ENCODE results near the gene TXNDC2. TPM values are rescaled to one million over a fixed set of nuclear protein-coding genes. Genes with fewer than 3 reads are reported as not detected.

TXNDC2 gene
- total and polyA plus RNA-seq, 10 of the 15 experiments (the other 5 are each of a cell fraction or from before 2014, with no cell fraction given): 0.04 to 0.07 (median 0.06) TPM; not detected in 7

DNA sequence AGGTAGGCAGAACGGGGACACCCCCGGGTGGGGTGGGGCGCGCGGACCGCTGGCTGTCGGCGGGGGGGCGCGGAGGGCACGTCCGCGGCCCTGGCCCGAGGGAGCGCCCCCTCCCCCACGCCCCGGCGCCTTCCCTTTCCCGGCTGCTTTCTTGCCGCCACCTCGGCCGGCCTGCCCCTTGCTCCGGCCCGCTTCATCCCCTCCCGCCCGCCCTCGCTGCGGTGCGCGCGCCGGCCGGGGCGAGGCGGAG is 28.5 kb downstream of the TXNDC2 start:
- peaks cover 53% of the 10 kb centered on the region for H3K79me2 ChIP-seq (ENCODE audit: control insufficient read depth, insufficient read depth, low read length)
- H3K9me3 ChIP-seq (replicated peaks; ENCODE audit: control insufficient read depth, insufficient read depth, low read length): no peaks in the 10 kb centered on the region; the same call in 2 of the 3 replicates
- in situ Hi-C loops (cut with MboI) (loop anchor here (25.0 kb wide), 2 partner anchors 302 to 1302 kb away; partner anchors contain the start of genes PPP4R1 and RAB12), intact Hi-C loops (cut with micrococcal nuclease; ENCODE audit: unreplicated experiment) (no loop called here)
- no peaks in the 10 kb centered on the region for H3K27me3 ChIP-seq (replicated peaks in 1 of 2; ENCODE audit: control insufficient read depth in 2 of 2, insufficient read depth in 2 of 2, low read length in 1 of 2)
- H3K27ac ChIP-seq (ENCODE audit: control insufficient read depth, insufficient read depth): peak overlapping the region; percentile 93
- no peak for DNase-seq (ENCODE audit: low read depth, low spot score)
- H3K4me1 ChIP-seq (ENCODE audit: control insufficient read depth, insufficient read depth, low read length): peaks cover 8% of the 10 kb centered on the region; the same call in 1 of the 2 replicates
- no peaks in the 10 kb centered on the region for H3K36me3 ChIP-seq (ENCODE audit: control insufficient read depth in 2 of 2, insufficient read depth in 2 of 2, low read length in 1 of 2)
- H2AFZ ChIP-seq (ENCODE audit: control insufficient read depth, low read depth, low read length): peak overlapping the region; percentile 92
- H3K4me2 ChIP-seq (ENCODE audit: control insufficient read depth, insufficient read depth): peak overlapping the region; percentile 38; the same call in 1 of the 2 replicates
- POLR2A ChIA-PET: interaction anchor here (1.6 kb wide), 1 partner anchor 24 kb away, joined by 5 read pairs; no protein-coding TSS in a partner anchor
- peak overlapping the region; percentile 90 for H3K9ac ChIP-seq (ENCODE audit: control insufficient read depth, insufficient read depth, low read length)
- H4K20me1 ChIP-seq (ENCODE audit: control insufficient read depth, insufficient read depth): 0 out of 2 replicates have a peak, but pooled peaks cover 8% of the 10 kb centered on the region
- CTCF ChIA-PET: interaction anchor here (0.6 kb wide), 1 partner anchor 803 kb away, joined by 3 read pairs; no protein-coding TSS in a partner anchor
- no peak for ATAC-seq
- TF ChIP-seq CEBPB (IDR thresholded peaks at IDR 0.05; ENCODE audit: borderline replicate concordance in 1 of 2, low read depth in 2 of 2, low read length in 2 of 2) (no peak), RB1 (IDR thresholded peaks at IDR 0.05; ENCODE audit: borderline replicate concordance) (0 out of 2 replicates have a peak, but pooled peaks have one; percentile 5)
- FAIRE-seq: no peak
- peak overlapping the region; percentile 72 for H3K4me3 ChIP-seq
- RAD21 ChIA-PET (ENCODE audit: unreplicated experiment): interaction anchor here (1.1 to 1.3 kb wide), 2 partner anchors 12 to 13 kb away, joined by 3 to 4 read pairs; no protein-coding TSS in a partner anchor
- SMC1A ChIA-PET (ENCODE audit: uncharacterized antibody, unreplicated experiment): interaction anchor here (1.3 kb wide), 1 partner anchor 12 kb away, joined by 4 read pairs; no protein-coding TSS in a partner anchor
- WGBS (ENCODE audit: insufficient coverage, insufficient replicate concordance, low lambda C conversion rate, missing lambda C conversion rate): no CpG with 5 or more reads among the region's 35 CpGs
- BruUV-seq (replicated peaks): no TSS peak

DNA sequence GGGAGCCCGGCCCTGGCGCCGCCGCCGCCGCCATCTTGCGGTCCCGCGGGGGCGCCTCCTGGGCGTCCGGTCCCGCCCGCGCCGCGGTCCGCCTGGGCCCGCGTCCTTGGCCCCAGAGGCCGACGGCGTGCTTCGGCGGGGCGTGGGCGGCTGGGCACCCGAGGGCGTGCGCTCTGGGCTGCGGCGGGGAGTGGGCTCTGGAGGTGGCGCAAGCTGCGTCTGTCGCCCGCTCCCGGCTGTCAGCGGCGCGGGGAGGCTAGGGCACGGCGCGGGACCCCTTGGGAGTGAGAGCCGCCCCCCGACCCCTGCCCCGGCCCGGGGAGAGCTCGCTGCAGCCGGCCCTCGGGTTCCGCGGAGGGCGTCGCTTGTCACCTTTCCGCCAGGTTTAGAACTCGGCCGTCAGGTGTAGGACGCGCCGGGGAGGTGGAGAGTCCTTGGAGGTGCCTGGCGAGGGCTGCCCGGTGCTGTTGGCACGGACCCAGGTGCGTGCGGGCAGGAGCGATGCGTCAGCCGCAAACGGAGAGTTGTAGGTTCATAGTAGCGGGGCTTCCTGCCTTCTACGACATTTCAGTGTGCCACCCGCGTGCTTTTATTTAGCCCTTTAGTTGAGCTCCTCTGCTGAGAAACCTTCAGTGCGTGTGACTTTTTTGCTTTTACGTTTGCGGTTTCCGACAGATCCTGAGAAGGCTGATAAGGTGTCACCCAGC is 29.0 kb downstream of the TXNDC2 start:
- Histone ChIP-seq H4K20me1 (ENCODE audit: control insufficient read depth, insufficient read depth) (0 out of 2 replicates have a peak, but pooled peaks cover 8% of the 10 kb centered on the region), H2AFZ (ENCODE audit: control insufficient read depth, low read depth, low read length) (no peak overlapping the region), H3K4me1 (ENCODE audit: control insufficient read depth, insufficient read depth, low read length) (peaks cover 9% of the 10 kb centered on the region), H3K27ac (ENCODE audit: control insufficient read depth, insufficient read depth) (peak overlapping the region; percentile 93), H3K9me3 (replicated peaks; ENCODE audit: control insufficient read depth, insufficient read depth, low read length) (no peaks in the 10 kb centered on the region; the same call in 2 of the 3 replicates), H3K9ac (ENCODE audit: control insufficient read depth, insufficient read depth, low read length) (peak overlapping the region; percentile 90), H3K27me3 (replicated peaks in 1 of 2; ENCODE audit: control insufficient read depth in 2 of 2, insufficient read depth in 2 of 2, low read length in 1 of 2) (no peaks in the 10 kb centered on the region), H3K4me3 (peak overlapping the region; percentile 97), H3K36me3 (ENCODE audit: control insufficient read depth in 2 of 2, insufficient read depth in 2 of 2, low read length in 1 of 2) (no peaks in the 10 kb centered on the region), H3K79me2 (ENCODE audit: control insufficient read depth, insufficient read depth, low read length) (peaks cover 58% of the 10 kb centered on the region), H3K4me2 (ENCODE audit: control insufficient read depth, insufficient read depth) (peak overlapping the region; percentile 79)
- SMC1A ChIA-PET (ENCODE audit: uncharacterized antibody, unreplicated experiment): interaction anchor here (0.6 to 1.7 kb wide), 3 partner anchors 12 to 848 kb away, joined by 3 to 13 read pairs (median 3); no protein-coding TSS in a partner anchor
- FAIRE-seq: no peak
- BruUV-seq (replicated peaks): no TSS peak
- peak; percentile 33 for ATAC-seq
- POLR2A ChIA-PET: interaction anchor here (0.9 to 1.8 kb wide), 5 partner anchors 9 to 24 kb away, joined by 4 to 7 read pairs (median 5); no protein-coding TSS in a partner anchor
- intact Hi-C loops (cut with micrococcal nuclease; ENCODE audit: unreplicated experiment) (no loop called here), in situ Hi-C loops (cut with MboI) (loop anchor here (25.0 kb wide), 2 partner anchors 302 to 1302 kb away; partner anchors contain the start of genes PPP4R1 and RAB12)
- WGBS (ENCODE audit: insufficient coverage, insufficient replicate concordance, low lambda C conversion rate, missing lambda C conversion rate): under 1% methylated on average over 47 of the region's 77 CpGs
- no peak for DNase-seq (ENCODE audit: low read depth, low spot score)
- RAD21 ChIA-PET (ENCODE audit: unreplicated experiment): interaction anchor here (1.0 to 1.3 kb wide), 2 partner anchors 12 kb away, joined by 3 to 4 read pairs; no protein-coding TSS in a partner anchor
- CTCF ChIA-PET: interaction anchor here (0.6 to 1.7 kb wide), 2 partner anchors 12 to 802 kb away, joined by 3 to 7 read pairs; no protein-coding TSS in a partner anchor
- TF ChIP-seq, protein P1, sequence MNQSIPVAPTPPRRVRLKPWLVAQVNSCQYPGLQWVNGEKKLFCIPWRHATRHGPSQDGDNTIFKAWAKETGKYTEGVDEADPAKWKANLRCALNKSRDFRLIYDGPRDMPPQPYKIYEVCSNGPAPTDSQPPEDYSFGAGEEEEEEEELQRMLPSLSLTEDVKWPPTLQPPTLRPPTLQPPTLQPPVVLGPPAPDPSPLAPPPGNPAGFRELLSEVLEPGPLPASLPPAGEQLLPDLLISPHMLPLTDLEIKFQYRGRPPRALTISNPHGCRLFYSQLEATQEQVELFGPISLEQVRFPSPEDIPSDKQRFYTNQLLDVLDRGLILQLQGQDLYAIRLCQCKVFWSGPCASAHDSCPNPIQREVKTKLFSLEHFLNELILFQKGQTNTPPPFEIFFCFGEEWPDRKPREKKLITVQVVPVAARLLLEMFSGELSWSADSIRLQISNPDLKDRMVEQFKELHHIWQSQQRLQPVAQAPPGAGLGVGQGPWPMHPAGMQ (IDR thresholded peaks at IDR 0.05; ENCODE audit: borderline replicate concordance): no peak
- TF ChIP-seq, protein P2, sequence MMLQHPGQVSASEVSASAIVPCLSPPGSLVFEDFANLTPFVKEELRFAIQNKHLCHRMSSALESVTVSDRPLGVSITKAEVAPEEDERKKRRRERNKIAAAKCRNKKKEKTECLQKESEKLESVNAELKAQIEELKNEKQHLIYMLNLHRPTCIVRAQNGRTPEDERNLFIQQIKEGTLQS (IDR thresholded peaks at IDR 0.05; ENCODE audit: borderline replicate concordance, extremely low read depth, low read depth, low read length): no peak
- no peak for TF ChIP-seq POLR2AphosphoS2 (IDR thresholded peaks at IDR 0.05; ENCODE audit: low read depth, low read length)
- TF ChIP-seq, protein P3, sequence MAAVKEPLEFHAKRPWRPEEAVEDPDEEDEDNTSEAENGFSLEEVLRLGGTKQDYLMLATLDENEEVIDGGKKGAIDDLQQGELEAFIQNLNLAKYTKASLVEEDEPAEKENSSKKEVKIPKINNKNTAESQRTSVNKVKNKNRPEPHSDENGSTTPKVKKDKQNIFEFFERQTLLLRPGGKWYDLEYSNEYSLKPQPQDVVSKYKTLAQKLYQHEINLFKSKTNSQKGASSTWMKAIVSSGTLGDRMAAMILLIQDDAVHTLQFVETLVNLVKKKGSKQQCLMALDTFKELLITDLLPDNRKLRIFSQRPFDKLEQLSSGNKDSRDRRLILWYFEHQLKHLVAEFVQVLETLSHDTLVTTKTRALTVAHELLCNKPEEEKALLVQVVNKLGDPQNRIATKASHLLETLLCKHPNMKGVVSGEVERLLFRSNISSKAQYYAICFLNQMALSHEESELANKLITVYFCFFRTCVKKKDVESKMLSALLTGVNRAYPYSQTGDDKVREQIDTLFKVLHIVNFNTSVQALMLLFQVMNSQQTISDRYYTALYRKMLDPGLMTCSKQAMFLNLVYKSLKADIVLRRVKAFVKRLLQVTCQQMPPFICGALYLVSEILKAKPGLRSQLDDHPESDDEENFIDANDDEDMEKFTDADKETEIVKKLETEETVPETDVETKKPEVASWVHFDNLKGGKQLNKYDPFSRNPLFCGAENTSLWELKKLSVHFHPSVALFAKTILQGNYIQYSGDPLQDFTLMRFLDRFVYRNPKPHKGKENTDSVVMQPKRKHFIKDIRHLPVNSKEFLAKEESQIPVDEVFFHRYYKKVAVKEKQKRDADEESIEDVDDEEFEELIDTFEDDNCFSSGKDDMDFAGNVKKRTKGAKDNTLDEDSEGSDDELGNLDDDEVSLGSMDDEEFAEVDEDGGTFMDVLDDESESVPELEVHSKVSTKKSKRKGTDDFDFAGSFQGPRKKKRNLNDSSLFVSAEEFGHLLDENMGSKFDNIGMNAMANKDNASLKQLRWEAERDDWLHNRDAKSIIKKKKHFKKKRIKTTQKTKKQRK (IDR thresholded peaks at IDR 0.05; ENCODE audit: low read depth, low read length): no peak
